ENCODE results near the gene ITGA2. TPM values are rescaled to one million over a fixed set of nuclear protein-coding genes. Genes with fewer than 3 reads are reported as not detected.

The ITGA2 gene
- total RNA-seq, 1 donor from 2014 or later: 0.97 TPM

DNA sequence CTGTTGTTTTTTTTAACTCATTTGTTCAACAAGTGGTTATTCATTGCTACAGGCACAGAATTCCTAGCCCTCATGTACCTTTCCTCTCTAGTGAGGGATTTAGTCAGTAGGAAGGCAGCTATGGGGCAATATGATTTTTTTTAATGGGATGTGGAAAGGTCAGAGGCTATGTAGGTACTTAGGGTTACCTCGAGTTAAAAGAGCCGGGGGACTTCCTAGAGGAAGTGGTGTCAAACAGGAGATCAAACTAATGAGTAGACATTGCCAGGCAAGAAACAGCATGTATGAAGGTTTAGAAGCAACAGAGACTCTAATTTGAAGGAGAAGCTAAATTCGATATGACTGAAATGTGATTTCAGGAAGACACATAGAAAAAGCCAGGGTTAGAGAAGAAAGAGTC, 50.7 kb downstream of the ITGA2 start:
- ATAC-seq (ENCODE audit: poor library complexity): no peak
- intact Hi-C loops (cut with DNase I): no loop called here
- DNase-seq: no peak

- no peak for ATAC-seq (ENCODE audit: poor library complexity)
- intact Hi-C loops (cut with DNase I): no loop called here
Observed at GRCh38 chr5:53041071-53041692, 52.0 kb downstream of the ITGA2 start.

DNA sequence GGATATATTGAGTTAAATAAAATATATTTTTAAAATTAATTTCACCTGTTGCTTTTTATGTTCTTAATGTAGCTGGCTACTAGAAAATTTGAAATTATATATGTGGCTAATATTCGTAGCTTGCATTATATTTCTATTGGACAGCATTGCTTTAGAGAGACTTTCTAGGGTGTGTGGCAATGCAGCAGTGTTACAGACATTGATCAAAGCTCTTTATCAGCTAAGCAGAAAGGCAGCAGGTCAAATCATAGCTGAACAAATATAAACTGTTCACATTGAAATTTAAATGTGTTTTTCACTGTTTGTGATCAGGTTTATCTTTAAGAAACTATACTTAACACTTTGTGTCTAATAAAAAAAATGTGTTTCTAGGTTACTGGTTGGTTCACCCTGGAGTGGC, 52.6 kb downstream of the ITGA2 start:
- no peak for ATAC-seq (ENCODE audit: poor library complexity)
- intact Hi-C loops (cut with DNase I): no loop called here
- no peak for DNase-seq

More at GRCh38 chr5:53041071-53041692, 52.0 kb downstream of the ITGA2 start:
- DNase-seq: no peak

DNA sequence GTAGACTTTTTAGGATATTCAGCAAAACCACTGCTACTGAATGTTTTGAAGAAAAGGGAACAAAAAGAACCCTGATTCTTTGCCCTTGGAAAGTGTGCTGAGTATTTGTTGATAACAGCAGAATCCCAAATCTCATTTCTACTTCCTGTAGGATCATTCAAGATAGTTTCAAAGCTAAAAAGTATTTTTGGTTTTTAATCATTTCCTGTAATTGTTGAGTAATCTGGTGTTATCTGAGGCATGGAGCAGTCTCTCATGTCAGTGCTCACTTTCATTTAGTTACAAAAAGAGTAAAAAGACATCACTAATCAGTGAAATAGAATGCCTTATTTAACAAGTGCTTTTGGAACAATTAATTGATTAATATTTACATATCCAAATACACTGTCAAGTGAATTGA, 56.1 kb downstream of the ITGA2 start:
- intact Hi-C loops (cut with DNase I): no loop called here
- ATAC-seq (ENCODE audit: poor library complexity): no peak
- DNase-seq: no peak

DNA sequence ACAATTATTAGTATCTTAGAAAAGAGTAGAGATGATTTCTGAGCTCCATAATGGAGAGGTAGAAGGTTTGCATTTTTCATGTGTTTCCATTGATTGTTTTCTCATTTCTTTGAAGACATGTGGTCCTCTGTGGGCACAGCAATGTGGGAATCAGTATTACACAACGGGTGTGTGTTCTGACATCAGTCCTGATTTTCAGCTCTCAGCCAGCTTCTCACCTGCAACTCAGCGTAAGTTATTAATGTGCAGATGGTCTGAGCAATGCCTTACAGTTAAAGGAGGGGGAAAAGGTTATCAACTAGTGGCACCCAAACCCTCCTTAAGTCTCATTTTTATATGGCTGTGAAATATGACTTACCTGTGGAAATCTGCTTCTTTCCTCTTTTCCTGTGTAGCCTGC, 59.1 kb downstream of the ITGA2 start:
- ATAC-seq (ENCODE audit: poor library complexity) (no peak), DNase-seq (no peak)
- intact Hi-C loops (cut with DNase I): no loop called here

- ATAC-seq (ENCODE audit: poor library complexity) (no peak), DNase-seq (no peak)
- intact Hi-C loops (cut with DNase I): no loop called here
Observed at GRCh38 chr5:53052499-53052898, 63.3 kb downstream of the ITGA2 start.

DNA sequence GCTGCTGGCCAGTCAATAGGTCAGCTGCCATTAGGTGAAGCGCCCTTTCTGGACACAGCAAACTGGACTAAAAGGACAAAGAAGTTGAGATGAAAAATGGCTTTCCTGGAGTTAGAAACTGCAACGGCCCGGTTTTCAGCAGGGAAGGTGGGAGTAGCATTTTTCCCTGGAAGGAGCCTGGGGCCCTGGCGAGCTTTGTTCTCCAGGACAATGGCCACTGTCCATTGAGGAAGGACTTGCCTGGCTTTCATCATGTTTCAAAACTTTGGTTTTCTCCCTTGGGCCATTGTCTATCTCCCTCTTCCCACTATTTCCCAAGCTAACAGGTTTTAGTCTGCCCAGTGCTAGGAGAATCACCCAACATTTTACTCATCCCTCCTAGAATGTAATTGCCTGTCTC, 64.2 kb downstream of the ITGA2 start:
- intact Hi-C loops (cut with DNase I): no loop called here

GRCh38 chr5:53055365-53055764, 66.2 kb downstream of the ITGA2 start:
- ATAC-seq (ENCODE audit: poor library complexity) (no peak), DNase-seq (no peak)
- intact Hi-C loops (cut with DNase I): no loop called here

More for the DNA sequence above, 64.2 kb downstream of the ITGA2 start:
- ATAC-seq (ENCODE audit: poor library complexity) (no peak), DNase-seq (no peak)

GRCh38 chr5:53059281-53059680, 70.1 kb downstream of the ITGA2 start:
- intact Hi-C loops (cut with DNase I): no loop called here
- DNase-seq: no peak
- no peak for ATAC-seq (ENCODE audit: poor library complexity)

DNA sequence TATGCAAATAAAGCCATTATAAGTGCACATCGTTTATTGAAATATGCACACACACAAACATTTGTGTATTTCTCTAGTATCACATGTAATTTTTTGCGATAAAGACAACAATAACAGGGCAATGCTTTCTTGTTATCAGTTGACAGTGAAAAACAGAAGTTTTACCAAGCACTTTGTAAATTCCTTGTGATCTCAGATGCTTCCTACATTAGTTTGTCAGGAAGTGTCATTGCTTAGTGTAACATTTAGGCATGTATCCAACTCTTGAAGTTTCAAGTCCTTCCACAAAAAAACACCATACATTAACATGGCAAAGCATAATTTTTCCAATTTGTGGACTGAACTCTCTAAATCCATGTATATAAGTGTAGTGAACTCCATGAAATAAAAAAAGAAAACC, 74.0 kb downstream of the ITGA2 start:
- ATAC-seq (ENCODE audit: poor library complexity) (no peak), DNase-seq (no peak)
- intact Hi-C loops (cut with DNase I): no loop called here

GRCh38 chr5:53063791-53064190, 74.6 kb downstream of the ITGA2 start:
- no peak for DNase-seq
- ATAC-seq (ENCODE audit: poor library complexity): no peak
- intact Hi-C loops (cut with DNase I): no loop called here

- intact Hi-C loops (cut with DNase I): no loop called here
- DNase-seq: no peak
- no peak for ATAC-seq (ENCODE audit: poor library complexity)
Observed at GRCh38 chr5:53066088-53066487, 76.9 kb downstream of the ITGA2 start.

- no peak for ATAC-seq (ENCODE audit: poor library complexity)
- intact Hi-C loops (cut with DNase I): no loop called here
- DNase-seq: no peak
Observed at GRCh38 chr5:53067641-53068040, 78.5 kb downstream of the ITGA2 start.

- ATAC-seq (ENCODE audit: poor library complexity) (no peak), DNase-seq (no peak)
- intact Hi-C loops (cut with DNase I): no loop called here
Observed at GRCh38 chr5:53068291-53068836, 79.2 kb downstream of the ITGA2 start.

- ATAC-seq (ENCODE audit: poor library complexity) (no peak), DNase-seq (no peak)
- intact Hi-C loops (cut with DNase I): no loop called here
Observed at GRCh38 chr5:53069626-53070025, 80.5 kb downstream of the ITGA2 start.

- intact Hi-C loops (cut with DNase I): no loop called here
- no peak for ATAC-seq (ENCODE audit: poor library complexity)
- DNase-seq: no peak
Observed at GRCh38 chr5:53071298-53071697, 82.1 kb downstream of the ITGA2 start.

DNA sequence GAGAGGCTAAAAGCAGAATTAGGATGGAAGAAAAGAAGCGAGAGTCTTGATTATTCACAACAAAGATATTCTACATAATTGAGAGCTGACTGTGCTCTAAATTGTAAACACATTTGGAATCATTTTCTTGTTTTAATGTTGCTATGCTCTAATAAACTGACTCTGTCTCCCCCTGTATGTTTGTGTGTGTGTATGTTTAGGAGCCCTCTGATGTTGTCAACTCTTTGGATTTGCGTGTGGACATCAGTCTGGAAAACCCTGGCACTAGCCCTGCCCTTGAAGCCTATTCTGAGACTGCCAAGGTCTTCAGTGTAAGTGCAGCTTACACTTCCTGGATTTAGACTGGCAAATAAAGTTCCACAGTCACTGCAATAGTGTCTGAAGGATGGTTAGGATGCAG, 82.6 kb downstream of the ITGA2 start:
- peak; percentile 81 for ATAC-seq (ENCODE audit: poor library complexity)
- intact Hi-C loops (cut with DNase I): no loop called here
- no peak for DNase-seq

- DNase-seq: no peak
- intact Hi-C loops (cut with DNase I): no loop called here
- no peak for ATAC-seq (ENCODE audit: poor library complexity)
Observed at GRCh38 chr5:53073348-53073747, 84.2 kb downstream of the ITGA2 start.

DNA sequence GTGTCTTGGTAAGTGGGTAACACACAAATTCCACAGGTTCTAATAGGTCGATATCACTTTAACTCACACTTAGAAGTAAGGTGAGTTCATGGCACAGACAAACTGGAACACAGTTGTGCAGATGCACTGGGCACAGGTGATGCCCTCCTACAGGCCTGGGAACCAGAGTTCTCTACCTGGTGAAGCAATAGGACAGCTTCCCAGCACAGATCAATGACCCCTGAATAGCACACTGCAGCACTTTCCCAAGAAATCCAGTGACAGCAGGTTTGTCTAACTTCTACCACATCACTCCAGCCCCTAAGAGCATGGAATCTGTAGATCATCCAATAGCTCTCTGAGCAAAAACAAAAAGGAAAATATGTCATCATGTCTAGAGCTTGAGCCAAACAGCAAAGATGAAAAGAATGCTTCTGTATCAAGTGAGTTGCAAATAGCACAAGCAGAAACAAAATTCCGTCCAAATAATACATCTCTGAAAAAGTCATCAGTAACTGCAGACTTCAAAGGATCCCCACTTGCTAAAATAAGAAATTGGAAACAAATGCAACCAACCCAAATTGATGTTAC, 86.9 kb downstream of the ITGA2 start:
- intact Hi-C loops (cut with DNase I): no loop called here
- ATAC-seq (ENCODE audit: poor library complexity) (no peak), DNase-seq (no peak)

DNA sequence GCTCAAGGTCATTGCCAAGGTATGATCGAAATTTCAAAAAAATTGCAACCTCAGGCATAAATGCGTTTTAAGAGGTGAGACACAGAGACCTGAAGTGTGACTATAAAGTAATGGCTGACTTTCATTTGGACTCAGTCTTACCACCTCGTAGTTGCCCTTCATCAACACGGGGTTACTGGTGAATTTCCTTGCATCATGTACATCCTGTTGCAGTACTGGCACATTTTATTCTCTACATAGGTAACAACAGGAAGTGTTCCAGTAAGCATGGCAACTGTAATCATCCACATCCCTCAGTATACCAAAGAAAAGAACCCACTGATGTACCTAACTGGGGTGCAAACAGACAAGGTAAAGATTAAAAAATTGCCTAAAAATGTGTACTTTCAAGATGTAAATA, 91.1 kb downstream of the ITGA2 start:
- ATAC-seq (ENCODE audit: poor library complexity) (no peak), DNase-seq (no peak)
- intact Hi-C loops (cut with DNase I): no loop called here

DNA sequence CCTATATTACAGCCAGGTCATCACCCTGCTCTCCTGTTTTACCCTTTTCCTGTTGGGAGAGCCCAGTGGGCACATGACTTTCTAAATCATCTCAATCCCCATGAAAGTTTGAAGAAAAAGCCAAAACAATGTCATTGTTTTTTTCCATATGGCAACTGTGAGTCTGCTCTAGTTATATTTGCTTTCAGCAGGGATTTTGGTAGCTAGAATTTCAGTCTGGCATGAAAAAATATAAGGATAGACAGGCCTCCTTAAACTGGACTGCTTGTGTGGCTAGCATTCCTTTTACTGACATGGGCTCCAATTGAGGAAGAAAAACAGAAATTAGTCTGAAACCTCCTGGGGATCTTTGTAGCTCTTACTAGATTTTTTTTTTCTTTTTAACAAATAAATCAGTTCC, 94.8 kb downstream of the ITGA2 start:
- intact Hi-C loops (cut with DNase I): no loop called here
- no peak for ATAC-seq (ENCODE audit: poor library complexity)

More for the DNA sequence above, 94.8 kb downstream of the ITGA2 start:
- no peak for DNase-seq

Data from Right ventricle myocardium superior (tissue), 1 donor.